ENCODE results near the gene ELF2.
"Not testable (repeated sequence)": the region's sequence is repeated elsewhere in the genome, so short reads cannot be mapped to it uniquely, and the experiment has no call there.

The ELF2 gene

GRCh38 chr4:139177869-139178619 lies 1.0 kb upstream of the ELF2 start:
- peak; percentile 92 for DNase-seq

DNA sequence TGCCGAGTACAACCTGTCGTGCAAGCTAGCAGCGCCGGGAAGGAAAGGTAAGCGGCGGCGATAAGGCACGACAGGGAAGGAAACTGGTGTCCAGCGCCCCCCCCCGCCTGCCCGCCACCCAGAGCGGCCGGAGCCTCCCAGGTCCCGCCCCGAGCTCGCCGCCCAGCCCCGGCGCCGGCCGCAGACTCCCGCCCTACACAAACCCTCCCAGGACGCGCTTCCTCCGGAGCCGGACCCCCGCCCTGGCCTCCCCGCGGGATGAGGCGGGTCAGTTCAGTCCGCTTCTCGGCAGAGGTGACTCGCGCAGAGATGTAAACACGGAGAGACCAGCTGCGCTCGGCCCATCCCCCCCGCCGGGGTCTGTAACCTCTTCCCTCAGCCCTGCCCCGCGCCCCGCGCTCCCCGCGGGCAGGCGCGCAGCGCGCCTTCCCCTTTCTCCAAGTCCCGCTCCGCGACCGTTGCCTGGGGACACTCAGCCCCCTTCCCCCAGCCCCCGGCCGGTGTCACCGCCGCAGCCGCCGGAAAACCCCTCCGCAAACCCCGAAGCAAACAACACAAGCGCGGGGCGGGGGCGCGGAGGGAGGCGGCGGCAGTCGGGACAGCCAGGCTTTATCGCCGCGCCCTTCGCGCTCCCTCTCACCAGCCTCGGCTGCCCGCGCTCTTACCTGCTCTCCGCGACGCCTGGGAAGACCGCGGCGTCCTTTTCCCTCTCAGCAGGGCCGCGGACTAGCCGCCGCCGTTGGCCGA lies 543 bp downstream of the ELF2 start:
- peak; percentile 70 for DNase-seq

DNA sequence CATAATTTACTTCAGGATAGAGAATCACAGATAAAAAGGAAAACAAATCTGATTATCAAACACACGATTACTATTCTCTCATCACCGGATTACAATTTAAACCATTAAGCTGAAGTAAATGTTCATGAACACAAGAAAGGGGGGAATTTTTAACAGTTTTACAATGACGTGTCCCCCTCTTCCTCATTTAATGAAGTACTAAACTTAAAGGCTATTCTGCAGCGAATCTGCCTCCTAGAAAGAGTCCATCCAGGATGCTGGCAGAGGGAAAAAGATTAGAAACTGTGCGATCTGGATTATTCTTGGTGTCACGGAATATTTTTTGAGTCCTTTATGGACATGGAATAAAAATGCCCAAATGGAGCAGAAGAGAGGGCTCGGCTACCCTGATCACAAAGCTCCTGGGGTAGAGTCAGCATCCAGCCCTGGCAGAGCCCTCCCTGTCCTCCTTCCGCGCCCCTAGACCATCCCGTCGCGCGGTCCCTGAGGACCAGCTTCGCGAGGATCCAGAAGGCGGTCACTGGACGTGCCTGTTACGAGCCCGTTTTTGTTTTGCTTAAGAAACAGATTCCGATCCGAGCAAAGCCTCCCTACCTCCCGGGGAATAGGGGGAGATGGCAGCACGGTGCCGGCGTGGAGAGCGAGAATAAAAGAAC lies 1.2 kb downstream of the ELF2 start:
- DNase-seq = no peak

DNA sequence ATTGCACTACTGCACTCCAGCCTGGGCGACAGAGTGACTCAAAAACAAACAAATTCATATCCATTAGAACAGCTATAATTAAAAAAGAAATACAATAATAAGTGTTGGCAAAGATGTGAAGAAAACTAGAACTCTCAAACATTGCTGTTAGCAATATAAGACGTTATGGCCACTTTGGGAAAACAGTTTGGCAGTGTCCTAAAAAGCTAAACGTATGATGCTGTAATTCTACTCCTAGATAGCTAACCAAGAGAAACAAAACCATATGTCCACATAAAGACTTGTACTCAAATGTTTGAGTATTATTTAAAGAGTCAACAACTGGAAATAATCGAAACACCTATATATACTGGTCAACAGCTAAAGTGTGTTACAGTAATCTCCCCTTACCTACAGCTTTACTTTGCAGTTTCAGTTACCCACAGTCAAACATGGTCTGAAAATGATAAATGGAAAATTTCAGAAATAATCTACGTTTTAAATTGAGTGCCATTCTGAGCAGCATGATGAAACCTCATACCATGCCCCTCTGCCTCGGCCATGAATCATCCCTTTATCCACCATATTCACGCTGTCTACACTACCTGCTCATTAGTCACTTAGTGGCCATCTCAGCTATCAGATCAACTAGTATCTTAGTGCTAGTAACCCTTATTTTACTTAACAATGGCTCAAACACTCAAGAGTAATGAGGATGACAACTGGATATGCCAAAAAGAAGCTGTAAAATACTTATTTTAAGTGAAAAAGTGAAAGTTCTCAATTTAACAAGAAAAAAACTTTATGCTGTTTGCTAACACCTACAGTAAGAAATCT lies 4.9 kb downstream of the ELF2 start:
- DNase-seq = peak; percentile 38

- DNase-seq = no peak
These were observed 6.1 kb downstream of the ELF2 start for GRCh38 chr4:139170932-139171331.

DNA sequence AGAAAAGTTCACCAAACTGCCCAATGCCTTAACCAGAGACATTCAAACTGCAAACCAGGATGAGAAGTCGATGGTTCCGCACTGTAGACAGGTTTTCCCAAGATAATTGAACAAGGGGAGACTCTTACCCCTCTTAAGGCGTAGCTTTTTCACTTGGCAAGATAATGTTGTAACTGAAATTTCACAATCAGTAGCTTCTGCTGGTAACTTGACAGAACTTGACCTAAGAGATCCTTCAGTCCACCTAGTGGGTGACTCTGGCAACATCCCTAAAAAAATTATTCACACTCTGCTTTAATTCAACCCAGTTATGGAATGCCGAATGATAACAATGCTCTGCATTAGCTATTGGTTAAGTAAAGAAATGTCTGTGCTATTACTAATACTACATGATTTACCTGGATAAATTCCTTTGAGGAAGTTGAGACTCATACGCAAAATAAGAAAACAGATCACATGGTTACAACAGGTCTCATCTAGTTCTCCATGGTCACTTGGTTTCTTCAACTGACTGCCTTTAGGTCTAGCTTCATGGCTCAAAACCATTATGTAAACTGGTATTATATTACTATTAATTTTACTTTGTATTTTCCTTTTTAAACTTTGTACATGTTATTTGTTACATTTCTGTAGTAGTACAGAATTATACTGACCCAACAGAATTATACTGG lies 9.1 kb downstream of the ELF2 start:
- DNase-seq = no peak

DNA sequence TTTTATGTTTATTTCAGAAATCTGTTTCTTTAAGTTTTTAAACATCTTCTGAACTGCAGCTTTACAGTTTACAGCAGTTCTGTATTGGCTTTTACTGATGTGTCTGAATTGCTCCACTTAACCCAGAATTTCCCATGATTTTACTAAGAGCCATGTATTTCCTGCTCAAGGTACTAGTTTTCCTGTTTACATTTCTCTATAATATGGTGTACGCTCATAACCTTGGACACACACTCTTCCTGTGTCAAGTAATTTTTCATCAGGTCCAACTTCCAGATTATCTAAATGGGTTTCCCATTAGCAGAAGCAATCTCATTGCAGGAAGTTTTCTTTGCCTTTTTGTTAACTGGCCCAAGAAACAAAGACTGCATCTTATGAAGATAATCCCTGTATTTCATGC lies 12.3 kb downstream of the ELF2 start:
- DNase-seq = no peak

DNA sequence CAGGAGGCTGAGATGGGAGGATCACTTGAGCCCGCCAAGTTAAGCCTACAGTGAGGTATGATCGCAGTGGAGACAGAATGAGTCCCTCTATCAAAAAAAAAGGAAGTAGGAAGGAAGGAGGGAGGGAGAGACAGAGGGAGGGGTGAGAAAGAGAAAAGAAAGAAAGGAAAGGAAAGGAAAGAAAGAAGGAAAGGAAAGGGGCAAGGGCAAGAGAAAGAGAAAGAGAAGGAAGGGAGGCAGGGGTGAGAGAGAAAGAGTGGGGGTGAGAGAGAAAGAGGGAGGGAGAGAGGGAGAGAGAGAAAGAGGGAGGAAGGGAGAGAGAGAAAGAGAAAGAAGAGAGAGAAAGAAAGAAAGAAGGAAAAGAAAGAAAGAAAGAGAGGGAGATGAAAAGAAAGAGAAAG lies 13.2 kb downstream of the ELF2 start:
- no peak for DNase-seq

DNA sequence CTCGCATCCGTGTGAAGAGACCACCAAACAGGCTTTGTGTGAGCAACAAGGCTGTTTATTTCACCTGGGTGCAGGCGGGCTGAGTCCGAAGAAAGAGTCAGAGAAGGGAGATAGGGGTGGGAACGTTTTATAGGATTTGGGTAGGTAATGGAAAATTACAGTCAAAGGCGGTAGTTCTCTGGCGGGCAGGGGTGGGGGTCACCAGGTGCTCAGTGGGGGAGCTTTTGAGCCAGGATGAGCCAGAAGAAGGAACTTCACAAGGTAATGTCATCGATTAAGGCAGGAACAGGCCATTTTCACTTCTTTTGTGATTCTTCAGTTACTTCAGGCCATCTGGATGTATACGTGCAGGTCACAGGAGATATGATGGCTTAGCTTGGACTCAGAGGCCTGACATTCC lies 19.0 kb downstream of the ELF2 start:
- DNase-seq = not testable (repeated sequence)

- DNase-seq = no peak
These were observed 22.0 kb downstream of the ELF2 start for GRCh38 chr4:139154952-139155557.

GRCh38 chr4:139154538-139154937 lies 22.5 kb downstream of the ELF2 start:
- DNase-seq = no peak

DNA sequence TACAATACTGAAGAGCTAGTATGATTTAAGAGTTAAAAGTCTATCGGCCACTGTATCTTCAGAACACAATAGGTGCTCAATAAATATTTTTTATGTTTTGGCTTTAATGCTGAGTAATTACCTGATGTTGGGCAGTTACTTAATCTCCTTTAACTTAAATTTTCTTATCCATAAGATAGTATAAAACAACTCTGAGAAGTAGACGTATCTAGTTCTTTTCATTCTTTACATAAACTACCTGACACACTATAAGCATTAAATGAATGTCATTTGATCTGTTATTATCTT lies 22.9 kb downstream of the ELF2 start:
- no peak for DNase-seq

- DNase-seq = no peak
These were observed 23.4 kb downstream of the ELF2 start for GRCh38 chr4:139153411-139154133.

- DNase-seq = no peak
These were observed 24.8 kb downstream of the ELF2 start for GRCh38 chr4:139152249-139152648.

DNA sequence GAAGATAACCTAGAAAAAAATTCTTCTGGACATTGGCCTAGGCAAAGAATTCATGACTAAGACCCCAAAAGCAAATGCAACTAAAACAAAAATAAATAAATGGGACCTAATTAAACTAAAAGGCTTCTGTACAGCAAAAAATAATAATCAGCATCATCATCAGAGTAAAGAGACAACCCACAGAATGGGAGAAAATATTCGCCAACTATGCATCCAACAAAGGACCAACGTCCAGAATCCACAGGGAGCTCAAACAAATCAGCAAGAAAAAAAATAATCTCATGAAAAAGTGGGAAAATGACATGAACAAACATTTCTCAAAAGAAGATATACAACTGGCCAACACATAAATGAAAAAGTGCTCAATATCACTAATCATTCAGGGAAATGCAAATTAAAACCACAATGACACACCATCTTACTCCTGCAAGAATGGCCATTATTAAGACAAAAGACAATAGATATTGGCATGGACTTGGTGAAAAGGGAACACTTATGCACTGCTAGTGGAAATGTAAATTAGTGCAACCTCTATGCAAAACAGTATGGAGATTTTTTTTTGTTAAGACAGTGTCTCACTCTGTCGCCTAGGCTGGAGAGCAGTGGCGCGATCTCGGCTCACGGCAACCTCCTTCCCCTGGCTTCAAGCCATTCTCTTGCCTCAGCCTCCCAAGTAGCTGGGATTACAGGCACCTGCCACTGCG lies 29.9 kb downstream of the ELF2 start:
- DNase-seq = no peak

- no peak for DNase-seq
These were observed 31.5 kb downstream of the ELF2 start for GRCh38 chr4:139145552-139145932.

DNA sequence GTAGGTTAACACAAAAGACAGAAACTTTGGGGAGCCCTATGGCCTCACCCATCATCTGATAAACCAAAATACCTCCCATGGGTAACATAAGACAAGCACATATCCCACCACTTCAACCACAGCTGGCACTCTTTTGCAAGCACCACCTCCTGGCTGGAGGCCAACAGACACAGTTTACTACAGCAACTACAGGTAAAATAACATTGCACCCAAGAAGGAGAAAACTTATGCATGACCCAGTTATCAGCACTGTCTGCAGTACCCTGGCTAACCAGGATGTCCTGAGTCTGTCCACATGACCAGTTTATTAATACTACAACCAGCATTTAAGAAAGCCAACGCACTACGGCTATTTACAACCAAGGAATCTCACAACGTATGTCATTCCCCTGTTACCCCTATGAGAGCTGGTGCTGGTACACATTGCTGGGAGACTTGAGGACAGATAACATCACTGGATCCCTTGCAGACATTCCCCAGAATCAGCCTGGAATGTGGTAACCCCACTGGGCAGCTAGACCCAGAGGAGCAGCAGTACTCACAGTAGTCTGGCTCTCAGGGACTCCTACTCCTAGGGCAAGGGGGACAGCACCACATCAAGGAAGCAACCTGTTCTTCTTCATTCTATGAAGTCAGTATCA lies 32.0 kb downstream of the ELF2 start:
- no peak for DNase-seq

GRCh38 chr4:139144161-139144859 lies 32.7 kb downstream of the ELF2 start:
- DNase-seq = no peak

DNA sequence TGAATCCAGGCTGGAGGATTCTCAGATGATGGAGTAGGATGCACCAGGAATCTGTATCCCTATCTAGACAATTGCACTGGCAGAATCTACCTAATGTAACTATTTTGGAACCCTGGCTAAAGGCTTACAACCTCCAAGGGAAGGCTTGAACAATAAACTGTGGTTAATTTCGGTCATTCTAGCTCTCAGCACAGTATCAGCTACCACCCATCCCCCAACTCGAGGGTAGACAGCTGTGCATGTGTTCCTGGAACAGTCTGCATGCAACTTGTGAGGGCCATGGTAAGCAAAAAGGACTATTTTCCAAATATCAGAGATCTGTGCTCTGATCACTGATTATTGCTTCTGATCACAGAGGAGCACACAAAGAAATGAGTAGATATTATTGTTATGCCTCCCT lies 34.0 kb downstream of the ELF2 start:
- no peak for DNase-seq

GRCh38 chr4:139142087-139142486 lies 34.9 kb downstream of the ELF2 start:
- DNase-seq = no peak
